HEK293 (cell line): ENCODE results near the gene FAM110D.

Experiments used
- CTCF ChIA-PET: fragments of 350-600 bp; formaldehyde crosslinking; extraction: SDS; loops from one replicate; lab custom pipeline; 2021; ENCODE audit warnings: antibody characterized with exemption; lab: Yijun Ruan, JAX
- POLR2A ChIA-PET: fragments of 300-600 bp; formaldehyde crosslinking; extraction: SDS; loops from one replicate; lab custom pipeline; 2020; ENCODE audit warnings: antibody characterized with exemption, inconsistent platforms; lab: Yijun Ruan, JAX
- H3K27ac ChIP-seq: fragments of 200-500 bp; sonication (Bioruptor generic); 2 replicates; pipeline ENCODE4 v1.5.1; 2014; ENCODE audit warnings: low read depth, low read length, control low read depth, inconsistent platforms; ENCODE audit errors: extremely low read depth
- H3K36me3 ChIP-seq, 2 experiments: fragments of 200-500 bp in 1 of 2; sonication (Bioruptor generic) in 1 of 2; 1 replicate in 1 of 2; 2 replicates in 1 of 2; pipeline ENCODE4 v1.5.1; 2014 to 2017; ENCODE audit warnings: inconsistent platforms in 2 of 2, low read length in 2 of 2; ENCODE audit not compliant: control insufficient read depth in 2 of 2, insufficient read depth in 1 of 2
- H3K4me1 ChIP-seq: fragments of 200-500 bp; sonication (Bioruptor generic); 2 replicates; pipeline ENCODE4 v1.5.1; 2014; ENCODE audit warnings: mild to moderate bottlenecking, low read length, inconsistent platforms; ENCODE audit not compliant: control insufficient read depth, insufficient read depth
- H3K4me3 ChIP-seq: 2 replicates; pipeline ENCODE4 v1.5.1; 2011; ENCODE audit warnings: low read depth, mild to moderate bottlenecking, control low read depth, low read length, moderate library complexity
- H3K9me3 ChIP-seq: fragments of 200-500 bp; sonication (Bioruptor generic); 2 replicates; pipeline ENCODE4 v1.5.1; 2014; ENCODE audit warnings: low read depth, low read length, inconsistent platforms; ENCODE audit not compliant: control insufficient read depth, insufficient read depth
- KLF1 ChIP-seq: fragments of 450-650 bp; formaldehyde crosslinking; IDR thresholded peaks from 2 replicates; pipeline ENCODE4 v1.5.1; 2016; ENCODE audit warnings: missing biosample characterization, missing genetic modification characterization
- KLF8 ChIP-seq: fragments of 450-650 bp; formaldehyde crosslinking; IDR thresholded peaks from 2 replicates; pipeline ENCODE4 v1.5.1; 2016; ENCODE audit warnings: missing biosample characterization, missing genetic modification characterization
- SETDB1 ChIP-seq: IDR thresholded peaks from one replicate; pipeline ENCODE4 v1.6.1; 2017; ENCODE audit warnings: mild to moderate bottlenecking, low read length, moderate library complexity, mixed read lengths; ENCODE audit not compliant: insufficient read length
- SP2 ChIP-seq: fragments of 450-650 bp; formaldehyde crosslinking; IDR thresholded peaks from 2 replicates; pipeline ENCODE4 v1.5.1; 2016; ENCODE audit warnings: missing biosample characterization, missing genetic modification characterization
- YY2 ChIP-seq: fragments of 450-650 bp; formaldehyde crosslinking; IDR thresholded peaks from 2 replicates; pipeline ENCODE4 v1.5.1; 2016; ENCODE audit warnings: missing biosample characterization, missing genetic modification characterization
- ZBTB44 ChIP-seq: fragments of 450-650 bp; IDR thresholded peaks from 2 replicates; pipeline ENCODE4 v1.5.1; 2018; ENCODE audit warnings: missing biosample characterization, mild to moderate bottlenecking, missing genetic modification characterization
- ZNF132 ChIP-seq: fragments of 450-650 bp; formaldehyde crosslinking; IDR thresholded peaks from 2 replicates; pipeline ENCODE4 v1.5.1; 2017; ENCODE audit warnings: missing biosample characterization, missing genetic modification characterization, borderline replicate concordance
- ZNF394 ChIP-seq: fragments of 450-650 bp; formaldehyde crosslinking; IDR thresholded peaks from 2 replicates; pipeline ENCODE4 v1.5.1; 2016; ENCODE audit warnings: missing biosample characterization, missing genetic modification characterization, mild to moderate bottlenecking, moderate library complexity, borderline replicate concordance
- ZNF560 ChIP-seq: fragments of 450-650 bp; formaldehyde crosslinking; IDR thresholded peaks from 2 replicates; pipeline ENCODE4 v1.5.1; 2017; ENCODE audit warnings: missing biosample characterization, missing genetic modification characterization, borderline replicate concordance
- ZNF629 ChIP-seq: fragments of 450-650 bp; formaldehyde crosslinking; IDR thresholded peaks from 2 replicates; pipeline ENCODE4 v1.5.1; 2017; ENCODE audit warnings: missing biosample characterization, missing genetic modification characterization
- ZNF777 ChIP-seq: fragments of 450-650 bp; formaldehyde crosslinking; IDR thresholded peaks from 2 replicates; pipeline ENCODE4 v1.5.1; 2017; ENCODE audit warnings: missing biosample characterization, missing genetic modification characterization, borderline replicate concordance
- TF ChIP-seq, protein P1 (sequence below): sonication (generic); formaldehyde crosslinking; IDR thresholded peaks from 2 replicates; pipeline ENCODE4 v1.8.1; 2022; ENCODE audit warnings: mild to moderate bottlenecking, moderate library complexity, missing genetic modification reagents

The FAM110D gene

DNA sequence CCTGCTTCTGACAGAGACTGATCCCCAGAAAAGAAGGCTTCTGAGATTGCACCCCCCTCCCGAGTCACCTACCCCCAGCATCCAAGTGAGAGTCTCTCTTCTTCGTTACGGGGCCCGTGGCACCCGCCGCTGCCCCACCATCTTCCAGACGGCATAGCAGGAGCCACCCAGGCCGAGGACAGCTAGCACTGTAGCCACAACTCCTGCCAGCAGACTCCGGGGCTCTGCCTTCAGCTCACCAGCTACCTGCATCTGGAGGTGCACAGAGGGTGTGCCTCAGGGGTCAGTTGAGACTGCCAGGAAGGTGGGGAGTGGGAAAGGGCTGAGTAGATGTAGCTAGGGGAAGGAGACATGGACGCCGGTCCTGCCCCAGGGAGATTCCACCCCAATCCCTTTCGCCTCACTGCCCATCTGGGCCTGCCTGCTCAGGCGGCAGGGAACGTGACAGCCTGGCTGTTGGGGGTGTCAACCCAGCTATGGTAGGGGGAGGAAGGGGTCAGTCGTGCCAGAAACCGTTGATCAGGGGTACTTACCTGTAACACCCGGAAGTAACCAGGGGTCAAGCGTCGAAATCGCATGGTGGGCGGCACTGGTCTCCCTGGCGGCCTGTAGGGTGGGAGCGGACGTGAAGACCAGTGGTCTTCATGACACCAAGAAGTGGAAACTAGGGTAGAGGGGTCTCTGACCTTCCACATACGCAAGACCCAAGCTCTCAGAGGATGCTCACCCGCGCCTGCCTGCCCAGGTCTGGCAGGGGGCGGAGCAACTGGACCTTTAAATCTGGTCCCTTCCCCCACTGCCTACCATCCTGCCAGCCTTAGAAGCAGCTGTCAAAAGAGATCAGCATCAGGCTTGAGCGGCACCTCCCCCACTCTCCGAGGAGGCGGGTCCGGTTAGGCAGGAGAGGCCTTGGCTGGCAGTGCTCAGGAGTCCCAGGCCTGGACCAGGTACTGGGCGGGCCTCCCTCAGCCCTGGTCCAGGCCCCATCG lies 12.5 kb downstream of the FAM110D start, which contains the start of gene ZNF593OS:
Gene ZNF593OS, minus strand, starts transcription at position 749 of the 989 bp plus-strand sequence. Its CDS starts 171 bp downstream, at position 578.
- TF ChIP-seq ZBTB44 (tag by site-specific recombination) = no peak
- TF ChIP-seq SP2 (tag by site-specific recombination) = peak; percentile 45; the same call in 1 of the 2 replicates
- peaks cover 7% of the 10 kb centered on the region; the same call in 1 of the 2 replicates for H3K4me1 ChIP-seq
- ChIA-PET POLR2A (interaction anchor here (0.9 to 2.9 kb wide), 3 partner anchors 16 to 118 kb away, joined by 3 to 23 read pairs (median 9); partner anchors contain the start of gene CEP85), CTCF (interaction anchor here (1.1 to 1.7 kb wide), 2 partner anchors 19 to 62 kb away, joined by 4 to 5 read pairs; partner anchors contain the start of genes CATSPER4 and CEP85)
- H3K4me3 ChIP-seq = no peak within 1 kb of the TSS
- no peak within 1 kb of the TSS for H3K27ac ChIP-seq
- no peaks in the 10 kb centered on the region for H3K9me3 ChIP-seq
- H3K36me3 ChIP-seq = peaks cover 0 to 10% of the 10 kb centered on the region in 2 experiments; a peak in 1 of 3 replicates

- CTCF ChIA-PET = no interaction called here
- Histone ChIP-seq H3K4me3 (no peak overlapping the region), H3K9me3 (no peaks in the 10 kb centered on the region), H3K4me1 (no peaks in the 10 kb centered on the region), H3K36me3 (peaks cover 0 to 10% of the 10 kb centered on the region in 2 experiments; a peak in 1 of 3 replicates), H3K27ac (no peak overlapping the region)
- no peak for TF ChIP-seq ZNF394 (tag by site-specific recombination)
- TF ChIP-seq KLF8 (tag by site-specific recombination) = no peak
- TF ChIP-seq ZNF560 (tag by site-specific recombination) = no peak
- no peak for TF ChIP-seq ZNF629 (tag by site-specific recombination)
- no peak for TF ChIP-seq ZNF132 (tag by site-specific recombination)
- POLR2A ChIA-PET = interaction anchor here (0.6 kb wide), 1 partner anchor 173 kb away, joined by 6 read pairs; no protein-coding TSS in a partner anchor
These were observed 16.5 kb downstream of the FAM110D start for GRCh38 chr1:26175346-26175745.

GRCh38 chr1:26177182-26177684 lies 18.4 kb downstream of the FAM110D start, which contains the start of gene CNKSR1:
Gene CNKSR1 (plus strand): TSS chr1:26177491. CDS start chr1:26177548, 57 bp downstream.
- no peaks in the 10 kb centered on the region for H3K4me1 ChIP-seq
- no peak within 1 kb of the TSS for H3K4me3 ChIP-seq
- H3K9me3 ChIP-seq = no peaks in the 10 kb centered on the region
- no peaks in the 10 kb centered on the region for H3K36me3 ChIP-seq
- TF ChIP-seq KLF1 (tag by site-specific recombination) = peak; percentile 71
- TF ChIP-seq SETDB1 = no peak
- TF ChIP-seq, all 188 proteins: peak for 1
- POLR2A ChIA-PET = no interaction called here
- no peak within 1 kb of the TSS for H3K27ac ChIP-seq
- CTCF ChIA-PET = no interaction called here

GRCh38 chr1:26180010-26180506 lies 21.2 kb downstream of the FAM110D start:
- Histone ChIP-seq H3K36me3 (no peaks in the 10 kb centered on the region), H3K27ac (no peak overlapping the region), H3K9me3 (no peaks in the 10 kb centered on the region), H3K4me3 (no peak overlapping the region), H3K4me1 (no peaks in the 10 kb centered on the region)
- CTCF ChIA-PET = interaction anchor here (1.1 kb wide), 1 partner anchor 11 kb away, joined by 4 read pairs; the partner anchor contains the start of gene ZNF593
- POLR2A ChIA-PET = interaction anchor here (0.8 kb wide), 1 partner anchor 11 kb away, joined by 4 read pairs; the partner anchor contains the start of gene ZNF593
- TF ChIP-seq ZNF777 (tag by site-specific recombination) = no peak
- TF ChIP-seq, protein P1, sequence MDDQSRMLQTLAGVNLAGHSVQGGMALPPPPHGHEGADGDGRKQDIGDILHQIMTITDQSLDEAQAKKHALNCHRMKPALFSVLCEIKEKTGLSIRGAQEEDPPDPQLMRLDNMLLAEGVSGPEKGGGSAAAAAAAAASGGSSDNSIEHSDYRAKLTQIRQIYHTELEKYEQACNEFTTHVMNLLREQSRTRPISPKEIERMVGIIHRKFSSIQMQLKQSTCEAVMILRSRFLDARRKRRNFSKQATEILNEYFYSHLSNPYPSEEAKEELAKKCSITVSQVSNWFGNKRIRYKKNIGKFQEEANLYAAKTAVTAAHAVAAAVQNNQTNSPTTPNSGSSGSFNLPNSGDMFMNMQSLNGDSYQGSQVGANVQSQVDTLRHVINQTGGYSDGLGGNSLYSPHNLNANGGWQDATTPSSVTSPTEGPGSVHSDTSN (CRISPR knock-in tag) = no peak
- no peak for TF ChIP-seq YY2
